Vagina (tissue), 2 donors: ENCODE measurements around the gene KDM1B.
"Not testable (repeated sequence)": the region's sequence is repeated elsewhere in the genome, so short reads cannot be mapped to it uniquely, and the experiment has no call there.

ENCODE experiments used
- CTCF ChIP-seq, 3 experiments: fragments of 450-650 bp in 2 of 3; fragments of 200-600 bp in 1 of 3; sonication (generic) in 1 of 3; IDR thresholded peaks; one replicate each; pipeline ENCODE4 v1.5.1; 2017 to 2019; ENCODE audit warnings: antibody characterized with exemption in 3 of 3, mild to moderate bottlenecking in 2 of 3, moderate library complexity in 2 of 3
- POLR2A ChIP-seq, 2 donors: fragments of 450-650 bp; IDR thresholded peaks; one replicate each; pipeline ENCODE4 v1.6.1; 2017; ENCODE audit warnings: antibody characterized with exemption in 2 of 2, mild to moderate bottlenecking in 2 of 2, moderate library complexity in 2 of 2

GRCh38 chr6:18151391-18151790 is 3.8 kb upstream of the KDM1B start:
- TF ChIP-seq CTCF, POLR2A (IDR thresholded peaks at IDR 0.05): not testable (repeated sequence)
